Measurements from ENCODE around the gene TTLL1. TPM values are rescaled to one million over a fixed set of nuclear protein-coding genes. Genes with fewer than 3 reads are reported as not detected.

The TTLL1 gene
- total and polyA plus RNA-seq, 9 of the 15 experiments (the other 6 are each of a cell fraction or from before 2014, with no cell fraction given) = 0.06 to 0.85 (median 0.17) TPM

- H3K27me3 ChIP-seq (ENCODE audit: control insufficient read depth in 2 of 2, insufficient read depth in 2 of 2, low read length in 2 of 2) = no peaks in the 10 kb centered on the region
- H3K79me2 ChIP-seq (ENCODE audit: control insufficient read depth, insufficient read depth, low read length) = no peaks in the 10 kb centered on the region
- ATAC-seq = no peak
- WGBS (ENCODE audit: insufficient coverage, low coverage, missing lambda C conversion rate) = 48% methylated on average over 8 of the region's 8 CpGs
- H3K36me3 ChIP-seq (ENCODE audit: control insufficient read depth, insufficient read depth, low read length) = no peaks in the 10 kb centered on the region
- no peak overlapping the region for H3K27ac ChIP-seq (ENCODE audit: extremely low read depth, low read depth, low read length)
- CTCF ChIA-PET (ENCODE audit: low intra/inter-chr PET ratio) = no interaction called here
- DNase-seq (ENCODE audit: extremely low read depth in 1 of 4, low spot score in 3 of 4) = no peak
- no peaks in the 10 kb centered on the region for H3K9me1 ChIP-seq (ENCODE audit: control insufficient read depth, insufficient read depth, low read length)
- no peak overlapping the region for H3K9ac ChIP-seq (ENCODE audit: insufficient read depth in 1 of 2, low read depth in 2 of 2, low read length in 2 of 2)
- FAIRE-seq = no peak
- H3K4me2 ChIP-seq (ENCODE audit: insufficient read depth, low read length) = no peak overlapping the region
- no TSS peak for BruUV-seq (replicated peaks)
- intact Hi-C loops (cut with micrococcal nuclease) (no loop called here), in situ Hi-C loops (cut with MboI) (no loop called here)
- no peaks in the 10 kb centered on the region for H3K9me3 ChIP-seq (replicated peaks; ENCODE audit: control insufficient read depth, insufficient read depth, low read depth, low read length)
- no peaks in the 10 kb centered on the region for H4K20me1 ChIP-seq (replicated peaks; ENCODE audit: control insufficient read depth, insufficient read depth, low read length)
- no peak overlapping the region for H2AFZ ChIP-seq (ENCODE audit: low read depth, low read length)
- peaks cover 9 to 10% of the 10 kb centered on the region in 2 experiments; a peak in 4 of 5 replicates for H3K4me1 ChIP-seq (replicated peaks in 1 of 2; ENCODE audit: control insufficient read depth in 2 of 2, insufficient read depth in 2 of 2, low read length in 2 of 2)
- POLR2A ChIA-PET = no interaction called here
- no peak overlapping the region for H3K4me3 ChIP-seq
- TF ChIP-seq CREB3 (tag; conservative IDR thresholded peaks at IDR 0.05; ENCODE audit: low read depth) (no peak), GABPA (tag; conservative IDR thresholded peaks at IDR 0.05; ENCODE audit: low read depth) (no peak), RAD51 (IDR thresholded peaks at IDR 0.05; ENCODE audit: borderline replicate concordance, low read depth) (no peak), TRIM24 (IDR thresholded peaks at IDR 0.05) (0 out of 4 replicates have a peak, but pooled peaks of 1 of the 2 experiments have one; percentile 29), CBX3 (IDR thresholded peaks at IDR 0.05; ENCODE audit: borderline replicate concordance in 1 of 2, low read length in 2 of 2) (peak in 1 of 2 experiments; percentile 93; a peak in 2 of 3 replicates), BCLAF1 (IDR thresholded peaks at IDR 0.05; ENCODE audit: borderline replicate concordance in 1 of 2, control insufficient read depth in 1 of 2, low read depth in 2 of 2, low read length in 1 of 2) (no peak), CBX5 (IDR thresholded peaks at IDR 0.05; ENCODE audit: borderline replicate concordance, low read depth) (peak; percentile 90), SNRNP70 (optimal IDR thresholded peaks at IDR 0.05; ENCODE audit: low read depth, low read length) (no peak), PYGO2 (tag; IDR thresholded peaks at IDR 0.05) (no peak), PTRF (tag; IDR thresholded peaks at IDR 0.05) (no peak), ZNF146 (CRISPR knock-in tag; IDR thresholded peaks at IDR 0.05; ENCODE audit: unreplicated experiment) (no peak), ILF3 (IDR thresholded peaks at IDR 0.05; ENCODE audit: borderline replicate concordance) (no peak), SMARCC2 (IDR thresholded peaks at IDR 0.05; ENCODE audit: low read depth) (no peak), MAFF (IDR thresholded peaks at IDR 0.05; ENCODE audit: low read length) (no peak), HES1 (IDR thresholded peaks at IDR 0.05; ENCODE audit: low read depth) (no peak), ELF4 (CRISPR knock-in tag; IDR thresholded peaks at IDR 0.05) (no peak), ZBTB8A (IDR thresholded peaks at IDR 0.05; ENCODE audit: partially characterized antibody) (no peak), CBX1 (IDR thresholded peaks at IDR 0.05; ENCODE audit: low read depth) (no peak), ZNF778 (CRISPR knock-in tag; IDR thresholded peaks at IDR 0.05) (no peak), ZNF232 (CRISPR knock-in tag; IDR thresholded peaks at IDR 0.05) (no peak), MCM7 (IDR thresholded peaks at IDR 0.05) (no peak)
Observed at GRCh38 chr22:43096420-43096819, 7.2 kb upstream of the TTLL1 start.

Data from K562 (cell line).